ENCODE data around the gene EIF4E3.

DNA sequence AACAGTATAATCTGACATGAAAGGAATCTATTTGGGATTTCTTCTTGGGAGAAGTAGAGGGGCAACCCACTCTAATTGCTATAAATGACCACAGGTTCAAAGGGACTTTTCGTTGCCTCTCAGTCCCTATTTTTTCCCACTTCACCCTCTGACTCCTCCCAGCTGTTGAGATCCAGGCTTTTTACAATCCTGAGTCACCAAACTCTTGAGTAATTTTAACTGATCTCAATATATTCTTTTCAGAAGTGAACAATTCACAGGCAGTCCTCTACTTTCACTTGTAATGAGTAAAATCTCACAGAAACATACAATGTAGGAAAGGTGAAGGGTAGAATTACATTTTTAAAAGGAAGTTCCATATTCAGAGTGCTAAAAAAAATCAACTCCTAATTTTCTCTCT lies 44.6 kb downstream of the EIF4E3 start:
- TF ChIP-seq POLR2AphosphoS5 (IDR thresholded peaks at IDR 0.05; ENCODE audit: low read depth, low read length) (no peak), SPI1 (IDR thresholded peaks at IDR 0.05; ENCODE audit: low read depth, low read length) (no peak), POLR2A (IDR thresholded peaks at IDR 0.05; ENCODE audit: low read depth, low read length) (no peak), TAF1 (IDR thresholded peaks at IDR 0.05; ENCODE audit: low read depth, low read length) (no peak), POU2F2 (IDR thresholded peaks at IDR 0.05; ENCODE audit: low read depth, low read length) (no peak), PAX5 (IDR thresholded peaks at IDR 0.05; ENCODE audit: insufficient read depth, low read length, severe bottlenecking) (no peak)

Measured in GM12891 (cell line).